Thoracic aorta (tissue), 2 donors: ENCODE results near the gene MAEA. TPM values are rescaled to one million over a fixed set of nuclear protein-coding genes. Genes with fewer than 3 reads are reported as not detected.

Source experiments
- ATAC-seq: fragments of 150-250 bp; one replicate; pipeline ENCODE4 v1.8.0; 2017; ENCODE audit warnings: low read depth; ENCODE audit not compliant: insufficient number of reproducible peaks, low FRiP score
- DNase-seq: peaks from one replicate; pipeline ENCODE4 v3.0.0-alpha.2; 2020; ENCODE audit warnings: low spot score
- H3K27ac ChIP-seq, 2 donors: fragments of 200-600 bp; sonication (generic); 1 replicate in 1 of 2; 2 replicates in 1 of 2; pipeline ENCODE4 v1.5.1; 2016; ENCODE audit warnings: mild to moderate bottlenecking in 2 of 2, moderate library complexity in 2 of 2
- H3K27me3 ChIP-seq: fragments of 200-600 bp; sonication (generic); replicated peaks from 2 replicates; pipeline ENCODE4 v1.6.0; 2016; ENCODE audit warnings: mild to moderate bottlenecking; ENCODE audit not compliant: insufficient read depth
- H3K36me3 ChIP-seq: fragments of 200-600 bp; sonication (generic); one replicate; pipeline ENCODE4 v1.5.1; 2016
- H3K4me1 ChIP-seq, 2 donors: fragments of 200-600 bp; sonication (generic); 1 replicate in 1 of 2; 2 replicates in 1 of 2; pipeline versions ENCODE4 v1.5.1 to v1.6.0; 2016; ENCODE audit warnings: low read depth in 2 of 2, mild to moderate bottlenecking in 1 of 2; ENCODE audit not compliant: control insufficient read depth in 1 of 2
- H3K4me3 ChIP-seq: fragments of 200-600 bp; sonication (generic); 2 replicates; pipeline ENCODE4 v1.5.1; 2016; ENCODE audit warnings: mild to moderate bottlenecking
- H3K9me3 ChIP-seq: fragments of 200-600 bp; sonication (generic); 2 replicates; pipeline ENCODE4 v1.5.1; 2016
- CTCF ChIP-seq: fragments of 200-600 bp; sonication (generic); IDR thresholded peaks from one replicate; pipeline ENCODE4 v1.5.1; 2019; ENCODE audit warnings: antibody characterized with exemption
- total RNA-seq, 2 donors: library from RNA; depleted of rRNA; stranded (reverse); fragments of >200 nt; gene quantifications; one replicate each; pipeline versions ENCODE4 v1.1.0 to v1.2.3, GENCODE V29; 2016

Gene MAEA
- total RNA-seq: 10 to 100 TPM; 53.7 to 83.8 TPM

GRCh38 chr4:1289207-1290164 lies at the start of gene MAEA:
TSS of gene MAEA (plus strand) at chr4:1289891. CDS start at chr4:1289914, 23 bp downstream.
- Histone ChIP-seq H3K36me3 (no peaks in the 10 kb centered on the region), H3K4me1 (peaks cover 24 to 37% of the 10 kb centered on the region in 2 donors), H3K27me3 (no peaks in the 10 kb centered on the region), H3K4me3 (peak within 1 kb of the TSS; percentile 84), H3K27ac (peak within 1 kb of the TSS; percentile 55 to 71), H3K9me3 (no peaks in the 10 kb centered on the region)
- ATAC-seq (peak; percentile 98), DNase-seq (peak; percentile 84)
- no peak for TF ChIP-seq CTCF

GRCh38 chr4:1239950-1240307 lies 49.8 kb upstream of the MAEA start:
- Histone ChIP-seq H3K27me3 (no peaks in the 10 kb centered on the region), H3K9me3 (no peaks in the 10 kb centered on the region), H3K4me1 (peaks cover 7 to 35% of the 10 kb centered on the region in 2 donors), H3K36me3 (peaks cover 45% of the 10 kb centered on the region), H3K4me3 (no peak overlapping the region), H3K27ac (no peak overlapping the region)
- no peak for TF ChIP-seq CTCF
- DNase-seq (no peak), ATAC-seq (no peak)

DNA sequence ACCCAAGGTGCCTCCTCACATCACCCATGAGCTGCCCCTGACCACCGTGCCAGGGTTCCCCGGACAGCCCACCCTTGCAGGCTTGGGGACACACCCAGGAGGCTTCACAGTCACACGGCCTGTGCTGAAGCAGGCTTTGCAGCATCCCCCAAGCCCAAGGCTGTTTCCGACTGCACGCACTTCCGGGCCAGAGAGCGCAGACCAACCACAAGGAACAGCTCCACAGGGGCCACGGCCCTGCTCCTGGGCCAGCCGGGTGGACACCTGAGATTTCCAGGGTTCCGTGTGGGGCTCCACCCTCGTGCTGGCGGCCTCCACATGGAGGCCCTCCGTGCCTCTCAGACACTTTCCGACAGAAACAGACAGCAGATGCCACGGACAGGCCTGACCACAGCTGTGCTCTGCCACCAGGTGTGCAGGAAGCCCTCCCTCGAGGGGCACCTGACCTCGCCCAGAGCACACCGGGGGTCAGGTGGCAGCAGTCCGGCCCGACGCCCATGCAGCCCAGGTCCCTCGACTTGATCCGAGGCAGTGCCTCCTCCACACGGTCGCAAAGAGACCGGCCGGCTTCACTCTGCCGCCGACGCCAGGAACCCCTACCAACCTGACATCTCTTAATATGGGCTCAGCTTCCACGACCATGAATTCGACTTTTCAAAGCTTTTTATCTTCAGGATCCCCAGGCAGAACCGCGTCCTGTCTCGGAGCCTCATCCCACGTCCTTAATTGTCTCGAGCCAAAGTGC lies 48.8 kb upstream of the MAEA start:
- peaks cover 14 to 44% of the 10 kb centered on the region in 2 donors for H3K4me1 ChIP-seq
- no peaks in the 10 kb centered on the region for H3K9me3 ChIP-seq
- H3K27ac ChIP-seq: no peak overlapping the region
- peaks cover 35% of the 10 kb centered on the region for H3K36me3 ChIP-seq
- no peak for ATAC-seq
- H3K27me3 ChIP-seq: no peaks in the 10 kb centered on the region
- H3K4me3 ChIP-seq: no peak overlapping the region
- no peak for DNase-seq
- no peak for TF ChIP-seq CTCF

GRCh38 chr4:1241466-1241935 lies 48.2 kb upstream of the MAEA start:
- Histone ChIP-seq H3K36me3 (peaks cover 29% of the 10 kb centered on the region), H3K27ac (no peak overlapping the region), H3K9me3 (no peaks in the 10 kb centered on the region), H3K4me3 (no peak overlapping the region), H3K4me1 (peaks cover 20 to 50% of the 10 kb centered on the region in 2 donors), H3K27me3 (no peaks in the 10 kb centered on the region)
- TF ChIP-seq CTCF: no peak
- DNase-seq (no peak), ATAC-seq (no peak)

DNA sequence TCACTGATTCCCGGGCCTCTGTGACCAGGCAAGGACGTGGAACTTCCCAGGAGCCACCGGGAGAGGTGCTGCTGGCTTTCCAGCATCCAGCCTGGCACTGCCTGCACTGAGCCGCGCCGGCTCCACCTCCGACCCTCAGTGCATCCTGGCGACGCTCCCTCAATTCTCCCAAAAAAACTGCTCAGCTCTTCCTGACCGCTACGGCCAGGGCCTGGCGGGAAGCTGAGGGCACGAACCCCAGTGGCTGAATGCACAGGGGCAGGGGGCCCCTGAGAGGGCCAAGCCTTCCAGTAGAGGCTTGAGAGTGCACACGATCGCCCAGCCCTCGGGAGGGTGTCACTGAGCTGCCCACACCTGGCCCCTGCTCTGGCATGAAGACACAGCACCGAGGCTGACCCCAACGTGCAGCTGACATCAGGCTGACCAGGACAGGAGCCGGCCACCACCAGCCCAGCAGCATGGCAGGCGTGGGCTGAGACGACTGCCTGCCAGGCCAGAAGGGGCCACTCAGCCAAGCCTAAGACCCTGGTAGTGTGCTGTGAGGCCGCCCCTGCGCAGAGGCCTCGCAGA lies 47.7 kb upstream of the MAEA start:
- no peak for TF ChIP-seq CTCF
- H3K36me3 ChIP-seq: peaks cover 24% of the 10 kb centered on the region
- DNase-seq (no peak), ATAC-seq (no peak)
- no peaks in the 10 kb centered on the region for H3K9me3 ChIP-seq
- peaks cover 26 to 56% of the 10 kb centered on the region in 2 donors for H3K4me1 ChIP-seq
- no peak overlapping the region for H3K27ac ChIP-seq
- H3K27me3 ChIP-seq: no peaks in the 10 kb centered on the region
- no peak overlapping the region for H3K4me3 ChIP-seq
